ENCODE results near the gene B3GALNT2. TPM values are rescaled to one million over a fixed set of nuclear protein-coding genes. Genes with fewer than 3 reads are reported as not detected.

B3GALNT2 gene
- total RNA-seq, 2 experiments from 2014 or later = 10.7 to 13.1 TPM

GRCh38 chr1:235525314-235525713 lies 21.1 kb upstream of the B3GALNT2 start:
- no peak overlapping the region for H3K4me3 Mint-ChIP-seq
- ChIA-PET CTCF (interaction anchor here (5.8 kb wide), 1 partner anchor 10 kb away, joined by 35 read pairs; no protein-coding TSS in a partner anchor), POLR2A (no interaction called here)
- H3K27ac Mint-ChIP-seq = no peak overlapping the region
- DNase-seq (no peak), ATAC-seq (no peak)
- no peaks in the 10 kb centered on the region for H3K36me3 Mint-ChIP-seq (ENCODE audit: low read depth)
- no peaks in the 10 kb centered on the region for H3K4me1 Mint-ChIP-seq (ENCODE audit: low read depth)
- TF ChIP-seq CTCF (IDR thresholded peaks at IDR 0.05) = no peak
- intact Hi-C loops (cut with micrococcal nuclease) = no loop called here
- H3K27me3 Mint-ChIP-seq = no peaks in the 10 kb centered on the region
- H3K9me3 Mint-ChIP-seq = no peaks in the 10 kb centered on the region

GRCh38 chr1:235516862-235517446 lies 12.7 kb upstream of the B3GALNT2 start:
- peaks cover 2% of the 10 kb centered on the region for H3K4me1 Mint-ChIP-seq (ENCODE audit: low read depth)
- peak; percentile 42 for ATAC-seq
- no peak overlapping the region for H3K27ac Mint-ChIP-seq
- intact Hi-C loops (cut with micrococcal nuclease) = loop anchor here (10.0 kb wide), 1 partner anchor 218 kb away; no protein-coding TSS in a partner anchor
- DNase-seq = no peak
- no peak for TF ChIP-seq CTCF (IDR thresholded peaks at IDR 0.05)
- POLR2A ChIA-PET = interaction anchor here (1.1 kb wide), 1 partner anchor 16 kb away, joined by 3 read pairs; no protein-coding TSS in a partner anchor
- no peak overlapping the region for H3K4me3 Mint-ChIP-seq
- H3K9me3 Mint-ChIP-seq = no peaks in the 10 kb centered on the region
- CTCF ChIA-PET = interaction anchor here (1.1 to 4.4 kb wide), 6 partner anchors 10 to 391 kb away, joined by 3 to 35 read pairs (median 3); no protein-coding TSS in a partner anchor
- no peaks in the 10 kb centered on the region for H3K36me3 Mint-ChIP-seq (ENCODE audit: low read depth)
- H3K27me3 Mint-ChIP-seq = peaks cover 1% of the 10 kb centered on the region

- intact Hi-C loops (cut with micrococcal nuclease) = loop anchor here (10.0 kb wide), 1 partner anchor 219 kb away; no protein-coding TSS in a partner anchor
- POLR2A ChIA-PET = no interaction called here
- no peak for DNase-seq
- ATAC-seq = no peak
- Mint-ChIP-seq H3K27ac (no peak overlapping the region), H3K36me3 (ENCODE audit: low read depth) (no peaks in the 10 kb centered on the region), H3K9me3 (no peaks in the 10 kb centered on the region), H3K27me3 (peaks cover 1% of the 10 kb centered on the region), H3K4me1 (ENCODE audit: low read depth) (peaks cover 2% of the 10 kb centered on the region), H3K4me3 (no peak overlapping the region)
- CTCF ChIA-PET = interaction anchor here (0.7 to 4.4 kb wide), 8 partner anchors 9 to 456 kb away, joined by 3 to 35 read pairs (median 4); no protein-coding TSS in a partner anchor
- no peak for TF ChIP-seq CTCF (IDR thresholded peaks at IDR 0.05)
Measured at GRCh38 chr1:235515844-235516512, 11.7 kb upstream of the B3GALNT2 start.

- H3K36me3 Mint-ChIP-seq (ENCODE audit: low read depth) = no peaks in the 10 kb centered on the region
- ChIA-PET POLR2A (interaction anchor here (0.6 to 0.7 kb wide), 2 partner anchors 45 to 408 kb away, joined by 3 read pairs; no protein-coding TSS in a partner anchor), CTCF (interaction anchor here (0.6 to 4.4 kb wide), 31 partner anchors 10 to 458 kb away, joined by 3 to 35 read pairs (median 4); partner anchors contain the start of gene B3GALNT2)
- ATAC-seq = peak; percentile 79
- no peak overlapping the region for H3K27ac Mint-ChIP-seq
- H3K27me3 Mint-ChIP-seq = peaks cover 1% of the 10 kb centered on the region
- intact Hi-C loops (cut with micrococcal nuclease) = loop anchor here (5.0 to 10.0 kb wide), 2 partner anchors 221 to 459 kb away; no protein-coding TSS in a partner anchor
- no peaks in the 10 kb centered on the region for H3K9me3 Mint-ChIP-seq
- H3K4me1 Mint-ChIP-seq (ENCODE audit: low read depth) = peaks cover 2% of the 10 kb centered on the region
- no peak overlapping the region for H3K4me3 Mint-ChIP-seq
- peak; percentile 85 for TF ChIP-seq CTCF (IDR thresholded peaks at IDR 0.05)
- DNase-seq = peak; percentile 54
Measured at GRCh38 chr1:235513495-235514366, 9.5 kb upstream of the B3GALNT2 start.

Data from activated CD8-positive, alpha-beta T cell treated with anti-CD3 and anti-CD28 coated beads for 36 hours (primary cell).